Skeletal muscle cell (primary cell): ENCODE data around the gene IL1RAPL2.
"Not testable (repeated sequence)": the region's sequence is repeated elsewhere in the genome, so short reads cannot be mapped to it uniquely, and the experiment has no call there.

Experiments
- DNase-seq: peaks from one replicate; pipeline ENCODE4 v3.0.0-alpha.2; 2010; ENCODE audit warnings: low read depth
- H3K4me3 ChIP-seq: 2 replicates; pipeline ENCODE4 v1.5.1; 2011; ENCODE audit warnings: low read depth, mild to moderate bottlenecking, control low read depth, low read length, moderate library complexity

Gene IL1RAPL2

GRCh38 chrX:104565791-104566680 lies at the start of gene IL1RAPL2:
Gene IL1RAPL2, plus strand, starts transcription at chrX:104566199.
- no peak for DNase-seq
- H3K4me3 ChIP-seq, result peak within 1 kb of the TSS; percentile 28

GRCh38 chrX:104522386-104522785 lies 43.6 kb upstream of the IL1RAPL2 start:
- no peak for DNase-seq
- no peak overlapping the region for H3K4me3 ChIP-seq

DNA sequence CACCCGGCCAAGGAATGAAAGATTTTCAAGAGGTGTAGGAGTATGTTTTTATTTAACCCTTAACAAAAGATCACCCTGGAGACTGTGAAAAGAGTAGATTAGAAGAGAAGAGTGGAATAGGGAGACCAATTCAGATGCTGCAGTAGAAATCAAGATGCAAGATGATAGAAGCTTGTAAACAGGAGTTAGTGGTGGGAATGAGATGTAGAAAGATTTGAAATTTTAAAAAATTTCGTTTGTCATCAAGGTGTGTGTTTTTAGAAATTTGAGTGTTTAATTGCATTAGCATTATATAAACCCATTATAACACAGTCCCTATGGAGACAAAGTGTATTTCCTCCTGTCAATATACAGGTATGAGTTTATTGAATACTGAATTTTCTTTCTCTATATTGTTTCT lies 42.1 kb upstream of the IL1RAPL2 start:
- H3K4me3 ChIP-seq, result no peak overlapping the region
- DNase-seq, result no peak

GRCh38 chrX:104539081-104539480 lies 26.9 kb upstream of the IL1RAPL2 start:
- H3K4me3 ChIP-seq, result no peak overlapping the region
- no peak for DNase-seq

DNA sequence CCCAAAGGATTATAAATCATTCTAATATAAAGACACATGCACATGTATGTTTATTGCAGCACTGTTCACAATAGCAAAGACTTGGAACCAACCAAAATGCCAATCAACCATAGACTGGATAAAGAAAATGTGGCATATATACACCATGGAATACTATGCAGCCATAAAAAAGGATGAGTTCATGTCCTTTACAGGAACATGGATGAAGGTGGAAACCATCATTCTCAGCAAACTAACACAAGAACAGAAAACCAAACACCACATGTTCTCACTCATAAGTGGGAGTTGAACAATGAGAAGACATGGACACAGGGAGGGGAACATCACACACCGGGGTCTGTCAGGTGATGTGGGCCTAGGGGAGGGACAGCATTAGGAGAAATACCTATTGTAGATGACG lies 23.6 kb upstream of the IL1RAPL2 start:
- H3K4me3 ChIP-seq, DNase-seq: not testable (repeated sequence)

- H3K4me3 ChIP-seq, result no peak overlapping the region
- DNase-seq, result no peak
Measured at GRCh38 chrX:104564335-104564734, 1.7 kb upstream of the IL1RAPL2 start.

DNA sequence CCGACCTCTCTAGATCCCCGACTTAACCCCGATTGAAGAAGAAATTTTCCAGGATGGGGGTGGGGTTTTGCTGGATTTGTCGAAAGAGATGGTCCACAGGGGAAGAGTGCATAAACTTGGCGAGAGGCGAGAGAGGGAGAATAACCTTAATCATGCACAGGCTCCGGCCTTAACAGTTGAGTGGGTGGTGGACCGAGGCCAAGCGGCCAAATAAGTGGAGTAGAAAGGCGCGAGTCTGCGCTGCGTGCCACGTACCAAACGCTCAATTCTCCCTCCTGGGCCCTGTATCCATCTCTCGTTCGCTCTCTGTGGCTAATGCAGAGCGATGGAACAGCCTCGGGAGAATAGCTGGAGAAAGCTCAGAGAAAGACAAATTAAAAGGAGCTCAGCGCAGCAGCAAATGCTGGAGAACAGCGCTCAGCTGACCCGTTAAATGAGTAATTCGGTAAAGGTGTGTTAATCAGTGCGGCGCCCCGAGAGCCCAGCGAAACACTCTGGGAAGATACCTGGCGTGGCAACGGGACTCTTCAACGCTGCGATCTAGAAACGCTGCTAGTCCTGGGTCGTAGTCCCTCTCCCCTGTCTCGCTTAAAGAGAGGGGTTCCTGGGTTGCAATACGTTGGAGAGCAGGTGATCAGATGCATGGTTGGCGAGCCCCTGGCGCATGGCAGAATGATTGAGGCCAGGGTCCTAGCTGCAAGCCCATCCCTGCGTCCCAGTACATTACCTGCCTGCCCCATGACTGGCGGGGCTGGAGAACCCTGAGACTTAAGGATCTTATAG lies 887 bp upstream of the IL1RAPL2 start:
- no peak overlapping the region for H3K4me3 ChIP-seq
- no peak for DNase-seq

DNA sequence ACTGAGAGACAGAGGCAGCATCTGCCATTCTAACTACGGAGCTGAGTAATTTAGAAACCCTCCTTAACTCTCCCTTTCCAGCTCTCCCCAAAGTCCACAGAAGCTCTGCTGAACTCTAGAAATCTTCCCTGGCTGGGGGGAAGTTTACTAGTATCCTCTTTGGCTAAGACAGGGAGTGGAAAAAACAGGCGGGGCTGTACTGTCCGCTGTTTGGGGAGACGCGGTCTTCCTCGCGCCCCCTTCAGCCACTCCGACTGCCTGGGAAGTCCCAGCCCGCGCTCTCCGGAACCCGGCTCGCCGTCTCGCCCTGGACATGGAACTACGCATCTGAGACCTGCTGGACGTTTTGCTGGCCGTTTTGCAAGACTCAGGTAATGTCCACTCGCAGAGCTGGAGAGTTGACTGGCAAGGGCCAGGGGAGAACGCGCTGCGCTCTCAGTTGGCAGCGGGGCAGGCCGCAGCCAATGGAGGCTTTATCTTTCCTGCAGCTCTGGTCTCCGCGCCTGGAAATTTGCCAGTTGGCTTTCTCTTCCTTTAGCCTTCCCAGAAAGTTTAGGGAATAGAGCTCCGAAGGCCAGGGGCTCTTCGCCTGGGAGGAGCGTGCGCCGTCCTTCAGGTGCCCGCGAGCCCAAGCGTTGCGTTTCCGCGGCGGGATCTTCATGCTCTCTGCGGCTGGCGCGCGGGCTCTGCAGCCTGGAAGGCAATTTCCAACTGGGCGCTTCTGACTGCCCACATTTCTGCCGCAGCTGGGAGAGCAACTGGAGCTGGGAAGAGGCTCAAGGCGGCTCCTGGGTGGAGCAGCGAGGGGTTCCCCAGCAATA lies 892 bp downstream of the IL1RAPL2 start:
- DNase-seq, result no peak
- peak overlapping the region; percentile 28 for H3K4me3 ChIP-seq

DNA sequence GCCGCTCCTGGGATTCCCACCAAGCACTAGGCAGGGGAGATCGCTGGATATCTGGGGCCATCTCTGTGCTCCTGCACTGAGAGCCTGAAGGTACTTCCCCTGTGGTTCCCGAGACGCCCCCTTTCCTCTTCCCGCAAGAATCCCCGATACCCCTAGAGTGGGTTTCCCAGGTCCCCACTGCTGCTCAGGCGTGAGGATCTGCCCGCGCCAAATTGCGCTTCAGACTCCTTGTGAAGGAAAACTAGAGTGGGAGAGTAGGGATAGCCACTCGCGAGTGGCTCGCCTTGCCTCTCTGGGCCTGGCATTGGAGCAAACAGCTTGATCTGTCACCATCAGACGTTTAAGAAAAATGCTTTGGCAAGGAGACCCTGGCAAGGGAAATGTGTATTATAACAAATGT lies 1.5 kb downstream of the IL1RAPL2 start:
- DNase-seq, result no peak
- H3K4me3 ChIP-seq, result no peak overlapping the region

DNA sequence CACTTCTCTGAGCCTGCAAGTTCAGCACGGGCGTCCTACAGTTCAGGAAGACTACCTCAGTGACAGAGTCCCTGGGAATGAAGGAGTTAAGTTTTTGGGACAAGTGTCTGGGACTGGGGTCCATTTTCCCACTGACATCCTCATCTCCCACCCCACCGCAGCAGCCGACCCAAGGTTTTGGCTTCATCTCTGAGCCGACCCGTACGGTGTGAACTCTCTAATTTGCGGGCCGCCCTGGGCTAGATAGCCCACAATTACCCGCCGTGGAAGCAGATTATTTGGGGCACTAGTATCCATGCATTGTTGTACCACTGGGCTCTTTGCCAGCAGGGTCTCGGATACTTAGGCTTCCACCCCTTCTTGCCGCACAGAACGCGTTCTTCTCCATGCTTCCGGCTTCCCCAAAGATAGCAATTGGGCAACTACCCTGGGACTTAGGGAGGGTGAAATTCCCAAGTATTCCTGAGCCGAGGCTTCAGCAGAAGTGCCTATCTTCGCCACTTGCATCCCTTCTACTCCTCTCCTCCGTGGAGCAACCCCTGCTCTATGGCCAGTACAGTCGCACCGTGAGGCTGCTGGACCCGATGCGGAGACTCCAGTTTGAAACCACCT lies 2.4 kb downstream of the IL1RAPL2 start:
- DNase-seq, result no peak
- H3K4me3 ChIP-seq, result no peak overlapping the region

- no peak overlapping the region for H3K4me3 ChIP-seq
- DNase-seq, result no peak
Measured at GRCh38 chrX:104618106-104618895, 52.3 kb downstream of the IL1RAPL2 start.

- H3K4me3 ChIP-seq, result no peak overlapping the region
- DNase-seq, result no peak
Measured at GRCh38 chrX:104621781-104622180, 55.8 kb downstream of the IL1RAPL2 start.

DNA sequence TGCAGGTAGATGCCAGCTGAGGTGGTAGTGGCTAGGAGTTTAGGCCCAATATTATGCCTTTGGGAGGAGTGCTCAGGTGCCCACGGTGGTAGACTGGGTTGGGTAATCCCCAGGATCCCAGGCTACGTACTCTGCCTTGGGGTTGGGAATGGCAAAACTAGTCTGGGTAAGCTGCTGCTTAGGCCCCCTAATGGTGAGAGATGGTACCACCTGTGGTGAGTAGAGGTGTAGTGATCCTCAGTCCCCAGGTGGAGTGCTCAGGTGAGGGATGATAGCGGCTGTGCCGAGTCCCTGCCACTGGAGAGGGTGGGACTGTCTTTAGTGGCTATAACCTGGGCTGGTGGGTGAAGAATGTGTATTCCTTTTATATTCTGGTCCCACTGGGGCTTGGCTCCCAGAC lies 75.2 kb downstream of the IL1RAPL2 start:
- H3K4me3 ChIP-seq, result no peak overlapping the region
- no peak for DNase-seq

GRCh38 chrX:104647084-104647483 lies 81.1 kb downstream of the IL1RAPL2 start:
- H3K4me3 ChIP-seq, result no peak overlapping the region

DNA sequence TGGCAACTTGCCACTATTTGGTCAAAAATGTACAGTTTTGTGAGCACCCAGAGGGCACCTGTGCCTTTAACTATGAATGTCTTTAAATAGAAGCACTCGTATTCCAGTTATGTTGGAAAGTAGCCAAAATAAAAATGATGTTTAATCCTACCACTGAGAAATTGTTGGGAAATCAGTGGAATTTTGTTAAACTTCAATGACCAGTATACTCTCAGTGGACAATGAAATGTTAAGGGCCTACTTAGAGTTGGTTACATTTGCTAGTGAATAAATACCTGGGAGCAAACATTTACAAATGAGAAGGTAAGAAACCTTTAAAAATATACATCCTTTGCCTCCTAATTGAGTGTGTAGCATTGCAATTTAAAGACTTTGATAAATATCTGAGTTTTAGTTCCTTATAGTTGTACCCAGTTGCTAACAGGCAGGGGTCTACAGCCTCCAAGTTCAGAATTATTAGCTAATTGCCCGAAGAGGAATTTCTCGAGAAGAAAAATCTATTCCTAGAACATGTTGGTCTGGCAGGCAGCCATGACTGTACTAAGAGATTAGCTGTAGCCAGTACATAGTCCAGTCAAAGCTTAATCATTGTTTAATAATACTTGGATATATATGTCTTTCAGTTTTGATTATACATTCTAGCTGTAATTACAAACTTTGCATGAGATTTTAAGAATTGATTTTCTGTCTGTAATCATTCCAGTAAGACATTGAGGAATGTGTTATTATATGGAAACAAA lies 93.2 kb downstream of the IL1RAPL2 start:
- no peak overlapping the region for H3K4me3 ChIP-seq
- DNase-seq, result no peak

More at GRCh38 chrX:104647084-104647483, 81.1 kb downstream of the IL1RAPL2 start:
- DNase-seq, result no peak

GRCh38 chrX:104660092-104660491 lies 94.1 kb downstream of the IL1RAPL2 start:
- DNase-seq, result no peak
- no peak overlapping the region for H3K4me3 ChIP-seq

- no peak overlapping the region for H3K4me3 ChIP-seq
- no peak for DNase-seq
Measured at GRCh38 chrX:104662694-104663093, 96.7 kb downstream of the IL1RAPL2 start.

DNA sequence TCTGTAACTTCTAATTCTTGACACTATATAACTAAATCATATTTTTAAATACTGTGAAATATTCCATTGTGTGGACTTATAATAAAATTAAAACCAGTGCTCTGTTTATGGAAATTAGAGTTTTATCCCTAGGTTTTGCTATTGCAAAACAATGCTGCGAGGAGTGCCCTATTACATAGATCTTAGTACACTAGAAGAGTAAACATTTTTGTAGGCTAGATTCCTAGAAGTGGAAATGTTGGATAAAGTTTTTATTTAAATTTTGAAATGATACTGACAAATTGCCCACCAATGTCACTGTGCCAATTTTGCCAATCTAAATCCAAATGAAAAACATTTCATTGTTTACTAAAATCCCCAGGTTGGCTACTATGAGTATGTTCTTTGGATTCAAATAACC lies 99.7 kb downstream of the IL1RAPL2 start:
- H3K4me3 ChIP-seq, result no peak overlapping the region
- DNase-seq, result no peak
